ENCODE measurements around the gene TLE6. TPM values are rescaled to one million over a fixed set of nuclear protein-coding genes. Genes with fewer than 3 reads are reported as not detected.
"Not testable (repeated sequence)": the region's sequence is repeated elsewhere in the genome, so short reads cannot be mapped to it uniquely, and the experiment has no call there.

The TLE6 gene
- total RNA-seq, 4 donors from 2014 or later: 0.44 to 13.5 (median 2.7) TPM

DNA sequence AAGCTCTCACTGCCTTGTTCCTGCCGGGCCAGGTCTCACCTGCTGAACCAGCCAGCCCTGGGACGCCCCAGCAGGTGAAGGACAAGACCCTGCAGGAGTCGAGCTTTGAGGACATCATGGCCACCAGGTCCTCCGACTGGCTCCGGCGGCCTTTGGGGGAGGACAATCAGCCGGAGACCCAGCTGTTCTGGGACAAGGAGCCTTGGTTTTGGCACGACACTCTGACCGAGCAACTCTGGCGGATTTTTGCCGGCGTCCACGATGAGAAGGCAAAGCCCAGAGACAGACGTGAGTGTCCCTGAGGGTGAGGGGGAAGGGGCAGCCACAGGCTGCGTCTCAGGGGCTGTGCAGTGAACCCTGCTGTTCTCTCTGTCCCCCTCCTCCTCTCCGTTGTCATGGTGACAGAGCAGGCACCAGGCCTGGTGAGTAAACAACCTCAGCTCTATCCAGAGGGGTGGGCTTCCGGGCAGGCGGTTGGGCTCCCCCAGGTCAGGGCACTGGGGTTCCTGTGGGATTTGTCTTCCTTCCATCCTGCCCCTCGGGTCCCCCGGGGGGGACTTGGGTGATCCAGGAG is 9.7 kb downstream of the TLE6 start:
- no peak for DNase-seq (ENCODE audit: low spot score in 2 of 2)
- no peaks in the 10 kb centered on the region for H3K9me3 ChIP-seq
- H3K27ac ChIP-seq: peak overlapping the region in 1 of 4 donors; percentile 12
- no peak for TF ChIP-seq POLR2A (IDR thresholded peaks at IDR 0.05)
- no peaks in the 10 kb centered on the region for H3K27me3 ChIP-seq
- no peaks in the 10 kb centered on the region for H3K36me3 ChIP-seq
- 15 to 33% methylated on average over 10 to 20 of the region's 20 CpGs for WGBS, 2 donors
- H3K4me3 ChIP-seq: no peak overlapping the region
- peaks cover 0 to 26% (median 15%) of the 10 kb centered on the region in 4 donors for H3K4me1 ChIP-seq

DNA sequence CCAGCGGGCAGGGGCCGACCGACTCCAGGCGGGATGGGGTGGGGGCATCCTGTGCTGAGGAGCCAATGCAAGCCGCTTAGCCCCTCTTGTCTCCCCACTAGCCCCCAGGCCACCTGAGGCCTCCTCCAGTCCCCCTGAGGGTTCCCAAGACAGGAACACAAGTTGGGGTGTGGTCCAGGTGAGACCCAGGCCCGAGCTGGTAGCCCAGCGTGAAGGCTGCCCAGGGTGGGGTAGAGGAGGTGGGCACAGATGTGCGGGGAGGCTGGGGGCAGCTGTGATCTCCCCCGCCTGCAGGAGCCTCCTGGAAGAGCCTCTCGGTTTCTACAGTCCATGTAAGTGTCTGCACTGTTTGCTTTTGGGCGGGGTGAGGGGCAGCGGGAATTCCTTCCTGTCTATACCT is 10.4 kb downstream of the TLE6 start:
- H3K4me1 ChIP-seq: peaks cover 0 to 19% (median 11%) of the 10 kb centered on the region in 4 donors
- no peak for DNase-seq (ENCODE audit: low spot score in 2 of 2)
- no peak overlapping the region for H3K27ac ChIP-seq
- TF ChIP-seq POLR2A (IDR thresholded peaks at IDR 0.05): no peak
- TF ChIP-seq, protein P1, sequence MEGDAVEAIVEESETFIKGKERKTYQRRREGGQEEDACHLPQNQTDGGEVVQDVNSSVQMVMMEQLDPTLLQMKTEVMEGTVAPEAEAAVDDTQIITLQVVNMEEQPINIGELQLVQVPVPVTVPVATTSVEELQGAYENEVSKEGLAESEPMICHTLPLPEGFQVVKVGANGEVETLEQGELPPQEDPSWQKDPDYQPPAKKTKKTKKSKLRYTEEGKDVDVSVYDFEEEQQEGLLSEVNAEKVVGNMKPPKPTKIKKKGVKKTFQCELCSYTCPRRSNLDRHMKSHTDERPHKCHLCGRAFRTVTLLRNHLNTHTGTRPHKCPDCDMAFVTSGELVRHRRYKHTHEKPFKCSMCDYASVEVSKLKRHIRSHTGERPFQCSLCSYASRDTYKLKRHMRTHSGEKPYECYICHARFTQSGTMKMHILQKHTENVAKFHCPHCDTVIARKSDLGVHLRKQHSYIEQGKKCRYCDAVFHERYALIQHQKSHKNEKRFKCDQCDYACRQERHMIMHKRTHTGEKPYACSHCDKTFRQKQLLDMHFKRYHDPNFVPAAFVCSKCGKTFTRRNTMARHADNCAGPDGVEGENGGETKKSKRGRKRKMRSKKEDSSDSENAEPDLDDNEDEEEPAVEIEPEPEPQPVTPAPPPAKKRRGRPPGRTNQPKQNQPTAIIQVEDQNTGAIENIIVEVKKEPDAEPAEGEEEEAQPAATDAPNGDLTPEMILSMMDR (IDR thresholded peaks at IDR 0.05): no peak
- no peak for TF ChIP-seq EP300 (IDR thresholded peaks at IDR 0.05)
- H3K4me3 ChIP-seq: no peak overlapping the region
- WGBS, 2 donors: 74 to 79% methylated on average over 11 to 12 of the region's 12 CpGs
- H3K36me3 ChIP-seq: no peaks in the 10 kb centered on the region
- H3K27me3 ChIP-seq: no peaks in the 10 kb centered on the region
- no peaks in the 10 kb centered on the region for H3K9me3 ChIP-seq

DNA sequence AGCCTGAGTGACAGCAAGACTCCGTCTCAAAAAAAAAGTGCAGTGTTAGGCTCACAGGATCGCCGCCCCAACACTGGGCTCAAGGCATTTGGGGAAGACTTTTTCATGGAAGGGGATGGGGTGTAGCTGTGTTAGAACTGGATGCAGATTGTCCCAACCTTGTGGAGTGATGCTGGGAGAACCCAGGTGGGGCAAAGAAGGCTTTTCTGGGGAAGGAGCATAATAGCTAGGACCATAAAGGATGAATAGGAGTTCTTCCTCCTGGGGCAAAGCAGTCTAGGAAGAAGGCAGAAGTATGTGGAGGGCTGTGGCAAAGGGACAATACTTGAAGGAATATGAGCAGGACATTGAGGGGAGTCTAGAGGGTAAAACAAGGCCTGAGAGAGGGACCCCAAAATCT is 11.2 kb downstream of the TLE6 start:
- Histone ChIP-seq H3K4me1 (peaks cover 0 to 15% (median 5%) of the 10 kb centered on the region in 4 donors), H3K36me3 (no peaks in the 10 kb centered on the region), H3K27me3 (no peaks in the 10 kb centered on the region), H3K9me3 (no peaks in the 10 kb centered on the region), H3K27ac (no peak overlapping the region), H3K4me3 (no peak overlapping the region)
- no peak for DNase-seq (ENCODE audit: low spot score in 2 of 2)
- 90 to 91% methylated on average over 3 of the region's 3 CpGs for WGBS, 2 donors
- TF ChIP-seq, protein P1 (IDR thresholded peaks at IDR 0.05): no peak
- TF ChIP-seq EP300 (IDR thresholded peaks at IDR 0.05) (no peak), POLR2A (IDR thresholded peaks at IDR 0.05) (no peak)

DNA sequence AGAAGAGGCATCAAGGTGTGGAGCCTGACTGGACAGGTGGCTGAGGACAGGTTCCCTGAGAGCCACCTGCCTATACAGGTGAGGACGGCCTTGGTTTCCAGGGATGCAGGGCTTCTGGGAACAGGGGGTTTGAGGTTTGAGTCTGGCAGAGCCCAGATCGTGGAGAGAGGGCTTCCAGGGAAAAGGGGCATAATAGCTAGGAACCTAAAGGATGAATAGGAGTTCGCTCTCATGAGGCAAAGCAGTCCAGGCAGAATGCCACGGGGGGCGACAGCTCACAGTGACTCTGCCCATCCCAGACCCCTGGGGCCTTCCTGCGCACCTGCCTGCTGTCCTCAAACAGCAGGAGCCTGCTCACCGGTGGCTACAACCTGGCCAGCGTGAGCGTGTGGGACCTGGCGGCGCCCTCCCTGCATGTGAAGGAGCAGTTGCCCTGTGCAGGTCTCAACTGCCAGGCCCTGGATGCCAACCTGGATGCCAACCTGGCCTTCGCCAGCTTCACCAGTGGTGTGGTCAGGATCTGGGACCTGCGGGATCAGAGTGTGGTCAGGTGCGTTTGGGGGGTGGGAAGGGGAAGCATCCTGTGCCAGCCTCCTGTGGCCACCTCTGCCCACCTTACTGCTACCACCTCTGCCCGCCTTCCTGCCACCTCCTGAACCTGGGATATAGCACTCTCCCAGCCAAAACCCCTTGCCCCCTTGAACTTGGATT is 12.0 kb downstream of the TLE6 start:
- WGBS, 2 donors: 95 to 96% methylated on average over 10 to 15 of the region's 15 CpGs
- Histone ChIP-seq H3K4me1 (peaks cover 0 to 7% (median 0%) of the 10 kb centered on the region in 4 donors), H3K27me3 (no peaks in the 10 kb centered on the region), H3K9me3 (no peaks in the 10 kb centered on the region), H3K36me3 (no peaks in the 10 kb centered on the region), H3K27ac (no peak overlapping the region), H3K4me3 (no peak overlapping the region)
- DNase-seq (ENCODE audit: low spot score in 2 of 2): no peak
- no peak for TF ChIP-seq POLR2A (IDR thresholded peaks at IDR 0.05)
- TF ChIP-seq, protein P1 (IDR thresholded peaks at IDR 0.05): no peak
- no peak for TF ChIP-seq EP300 (IDR thresholded peaks at IDR 0.05)

DNA sequence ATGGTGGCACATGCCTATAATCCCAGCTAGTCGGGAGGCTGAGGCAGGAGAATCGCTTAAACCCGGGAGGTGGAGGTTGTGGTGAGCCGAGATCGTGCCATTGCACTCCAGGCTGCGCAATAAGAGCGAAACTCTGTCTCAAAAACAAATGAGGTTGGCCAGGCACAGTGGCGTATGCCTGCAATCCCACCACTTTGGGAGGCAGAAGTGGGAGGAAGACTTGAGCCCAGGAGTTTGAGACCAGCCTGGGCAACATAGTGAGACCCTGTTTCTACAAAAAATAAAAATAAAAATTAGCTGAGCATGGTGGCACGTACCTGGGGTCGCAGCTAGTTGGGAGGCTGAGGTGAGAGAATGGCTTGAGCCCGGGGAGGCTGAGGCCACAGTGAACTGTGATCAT is 15.0 kb downstream of the TLE6 start:
- 92 to 94% methylated on average over 11 of the region's 11 CpGs for WGBS, 2 donors
- H3K4me1 ChIP-seq; DNase-seq (ENCODE audit: low spot score in 2 of 2); H3K27me3 ChIP-seq; H3K36me3 ChIP-seq; H3K27ac ChIP-seq; H3K9me3 ChIP-seq; H3K4me3 ChIP-seq: not testable (repeated sequence)

DNA sequence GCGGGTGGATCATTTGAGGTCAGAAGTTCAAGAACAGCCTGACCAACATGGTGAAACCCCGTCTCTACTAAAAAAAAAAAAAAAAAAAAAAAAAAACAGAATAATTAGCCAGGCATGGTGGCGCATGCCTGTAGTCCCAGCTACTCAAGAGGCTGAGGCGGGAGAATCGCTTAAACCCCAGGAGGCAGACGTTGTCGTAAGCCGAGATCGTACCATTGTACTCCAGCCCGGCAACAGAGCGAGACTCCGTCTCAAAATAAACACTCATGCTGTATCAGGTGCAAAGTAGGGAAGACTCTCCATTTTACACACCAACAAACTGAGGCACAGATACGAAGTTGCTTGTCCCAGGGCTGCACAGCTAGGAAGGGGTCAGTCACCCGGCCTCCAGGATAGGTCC is 15.6 kb downstream of the TLE6 start:
- H3K4me3 ChIP-seq: no peak overlapping the region
- no peaks in the 10 kb centered on the region for H3K27me3 ChIP-seq
- H3K9me3 ChIP-seq: no peaks in the 10 kb centered on the region
- H3K27ac ChIP-seq: no peak overlapping the region
- TF ChIP-seq EP300 (IDR thresholded peaks at IDR 0.05) (no peak), POLR2A (IDR thresholded peaks at IDR 0.05) (no peak)
- TF ChIP-seq, protein P1 (IDR thresholded peaks at IDR 0.05): no peak
- peaks cover 0 to 13% (median 0%) of the 10 kb centered on the region in 3 donors for H3K36me3 ChIP-seq
- 45 to 52% methylated on average over 14 of the region's 14 CpGs for WGBS, 2 donors
- DNase-seq (ENCODE audit: low spot score in 2 of 2): no peak
- H3K4me1 ChIP-seq: peaks cover 0 to 3% (median 0%) of the 10 kb centered on the region in 4 donors

Measured in tibial nerve (tissue), 4 donors.